ENCODE results near the gene DCN.
"Not testable (repeated sequence)": the region's sequence is repeated elsewhere in the genome, so short reads cannot be mapped to it uniquely, and the experiment has no call there.

Gene DCN

GRCh38 chr12:91219919-91220318, 37.3 kb upstream of the DCN start:
- no peak for DNase-seq (ENCODE audit: low spot score)
- no peak for TF ChIP-seq CTCF (IDR thresholded peaks at IDR 0.05; ENCODE audit: borderline replicate concordance, control extremely low read depth, extremely low read depth, insufficient read depth, missing control alignments)
- in situ Hi-C loops (cut with MboI; ENCODE audit: low sequenced_read_pairs, unreplicated experiment), result no loop called here

GRCh38 chr12:91219511-91219910, 36.9 kb upstream of the DCN start:
- no peak for TF ChIP-seq CTCF (IDR thresholded peaks at IDR 0.05; ENCODE audit: borderline replicate concordance, control extremely low read depth, extremely low read depth, insufficient read depth, missing control alignments)
- no peak for DNase-seq (ENCODE audit: low spot score)
- in situ Hi-C loops (cut with MboI; ENCODE audit: low sequenced_read_pairs, unreplicated experiment), result no loop called here

- in situ Hi-C loops (cut with MboI; ENCODE audit: low sequenced_read_pairs, unreplicated experiment), result no loop called here
- TF ChIP-seq CTCF (IDR thresholded peaks at IDR 0.05; ENCODE audit: borderline replicate concordance, control extremely low read depth, extremely low read depth, insufficient read depth, missing control alignments), result no peak
- no peak for DNase-seq (ENCODE audit: low spot score)
These were observed 34.3 kb upstream of the DCN start for GRCh38 chr12:91216871-91217270.

GRCh38 chr12:91215940-91216454, 33.4 kb upstream of the DCN start:
- in situ Hi-C loops (cut with MboI; ENCODE audit: low sequenced_read_pairs, unreplicated experiment), result no loop called here

GRCh38 chr12:91211866-91212265, 29.2 kb upstream of the DCN start:
- in situ Hi-C loops (cut with MboI; ENCODE audit: low sequenced_read_pairs, unreplicated experiment), result no loop called here
- TF ChIP-seq CTCF (IDR thresholded peaks at IDR 0.05; ENCODE audit: borderline replicate concordance, control extremely low read depth, extremely low read depth, insufficient read depth, missing control alignments), result no peak
- DNase-seq (ENCODE audit: low spot score), result no peak

More at GRCh38 chr12:91215940-91216454, 33.4 kb upstream of the DCN start:
- no peak for DNase-seq (ENCODE audit: low spot score)
- TF ChIP-seq CTCF (IDR thresholded peaks at IDR 0.05; ENCODE audit: borderline replicate concordance, control extremely low read depth, extremely low read depth, insufficient read depth, missing control alignments), result no peak

- in situ Hi-C loops (cut with MboI; ENCODE audit: low sequenced_read_pairs, unreplicated experiment), result no loop called here
- DNase-seq (ENCODE audit: low spot score), result no peak
- TF ChIP-seq CTCF (IDR thresholded peaks at IDR 0.05; ENCODE audit: borderline replicate concordance, control extremely low read depth, extremely low read depth, insufficient read depth, missing control alignments), result no peak
These were observed 28.0 kb upstream of the DCN start for GRCh38 chr12:91210618-91211017.

GRCh38 chr12:91210144-91210543, 27.5 kb upstream of the DCN start:
- in situ Hi-C loops (cut with MboI; ENCODE audit: low sequenced_read_pairs, unreplicated experiment), result no loop called here
- no peak for DNase-seq (ENCODE audit: low spot score)
- TF ChIP-seq CTCF (IDR thresholded peaks at IDR 0.05; ENCODE audit: borderline replicate concordance, control extremely low read depth, extremely low read depth, insufficient read depth, missing control alignments), result no peak

- in situ Hi-C loops (cut with MboI; ENCODE audit: low sequenced_read_pairs, unreplicated experiment); DNase-seq (ENCODE audit: low spot score): not testable (repeated sequence)
These were observed 24.7 kb upstream of the DCN start for GRCh38 chr12:91207301-91207700.

Data from GM13976 (cell line).